GM23248 (cell line): Measurements from ENCODE around the gene PDE3A.

Source experiments
- EZH2 ChIP-seq: fragments of 200-600 bp; sonication (generic); IDR thresholded peaks from 2 replicates; pipeline ENCODE4 v1.6.1; 2018; ENCODE audit warnings: antibody characterized with exemption, mild to moderate bottlenecking; ENCODE audit not compliant: insufficient read depth, poor library complexity, severe bottlenecking
- EZH2phosphoT487 ChIP-seq: fragments of 200-600 bp; sonication (generic); IDR thresholded peaks from 2 replicates; pipeline ENCODE4 v1.6.1; 2018; ENCODE audit warnings: antibody characterized with exemption, moderate library complexity, mild to moderate bottlenecking, low read depth; ENCODE audit not compliant: insufficient read depth

- TF ChIP-seq EZH2phosphoT487 (no peak), EZH2 (no peak)
These were observed 85.5 kb downstream of the PDE3A start for GRCh38 chr12:20453756-20454310.
